OCI-LY7 (cell line): ENCODE data around the gene OSCAR.
"Not testable (repeated sequence)": the region's sequence is repeated elsewhere in the genome, so short reads cannot be mapped to it uniquely, and the experiment has no call there.

ENCODE experiments used
- CTCF ChIP-seq: fragments of 200-600 bp; sonication (generic); conservative IDR thresholded peaks from 2 replicates; pipeline ENCODE4 v1.5.1; 2014; ENCODE audit warnings: mild to moderate bottlenecking, antibody characterized with exemption, low read length, moderate library complexity, mixed read lengths
- EZH2phosphoT487 ChIP-seq: fragments of 200-600 bp; sonication (generic); IDR thresholded peaks from 2 replicates; pipeline ENCODE4 v1.6.1; 2018; ENCODE audit warnings: low read depth, borderline replicate concordance, mild to moderate bottlenecking, mixed run types, antibody characterized with exemption, low read length, moderate library complexity, mixed read lengths

DNA sequence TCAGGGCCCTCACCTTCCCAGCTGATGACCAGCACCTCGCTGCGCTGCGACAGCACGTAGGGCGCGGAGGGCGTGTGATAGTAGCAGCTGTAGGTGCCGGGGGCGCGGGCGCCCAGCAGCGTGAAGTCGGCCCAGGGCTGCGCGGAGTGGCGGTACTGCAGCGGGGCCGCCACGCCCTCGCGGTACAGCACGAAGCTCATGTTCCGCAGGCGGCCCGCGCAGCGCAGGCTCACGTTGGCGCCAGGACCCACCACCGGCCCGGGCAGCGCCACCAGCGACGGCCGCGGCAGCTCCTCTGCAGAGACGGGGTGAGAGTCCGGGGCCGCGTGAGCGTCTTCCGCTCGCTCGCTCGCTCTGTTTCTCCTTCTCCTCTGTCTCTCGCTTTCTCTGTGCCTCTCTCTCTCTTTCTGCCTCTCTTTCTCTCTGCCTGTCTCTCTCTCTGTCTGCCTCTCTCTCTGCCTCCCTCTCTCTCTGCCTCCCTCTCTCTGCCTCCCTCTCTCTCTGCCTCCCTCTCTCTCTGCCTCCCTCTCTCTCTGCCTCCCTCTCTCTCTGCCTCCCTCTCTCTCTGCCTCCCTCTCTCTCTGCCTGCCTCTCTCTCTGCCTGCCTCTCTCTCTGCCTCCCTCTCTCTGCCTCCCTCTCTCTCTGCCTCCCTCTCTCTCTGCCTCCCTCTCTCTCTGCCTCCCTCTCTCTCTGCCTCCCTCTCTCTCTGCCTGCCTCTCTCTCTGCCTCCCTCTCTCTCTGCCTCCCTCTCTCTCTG is 4.6 kb downstream of the OSCAR start:
- TF ChIP-seq CTCF, EZH2phosphoT487: not testable (repeated sequence)
